ENCODE results near the gene ASB5.

GRCh38 chr4:176308441-176308840 is 39.4 kb upstream of the ASB5 start:
- no peak for TF ChIP-seq TAF1 (IDR thresholded peaks at IDR 0.05; ENCODE audit: borderline replicate concordance, insufficient read depth, low read length)
- TF ChIP-seq, protein P1, sequence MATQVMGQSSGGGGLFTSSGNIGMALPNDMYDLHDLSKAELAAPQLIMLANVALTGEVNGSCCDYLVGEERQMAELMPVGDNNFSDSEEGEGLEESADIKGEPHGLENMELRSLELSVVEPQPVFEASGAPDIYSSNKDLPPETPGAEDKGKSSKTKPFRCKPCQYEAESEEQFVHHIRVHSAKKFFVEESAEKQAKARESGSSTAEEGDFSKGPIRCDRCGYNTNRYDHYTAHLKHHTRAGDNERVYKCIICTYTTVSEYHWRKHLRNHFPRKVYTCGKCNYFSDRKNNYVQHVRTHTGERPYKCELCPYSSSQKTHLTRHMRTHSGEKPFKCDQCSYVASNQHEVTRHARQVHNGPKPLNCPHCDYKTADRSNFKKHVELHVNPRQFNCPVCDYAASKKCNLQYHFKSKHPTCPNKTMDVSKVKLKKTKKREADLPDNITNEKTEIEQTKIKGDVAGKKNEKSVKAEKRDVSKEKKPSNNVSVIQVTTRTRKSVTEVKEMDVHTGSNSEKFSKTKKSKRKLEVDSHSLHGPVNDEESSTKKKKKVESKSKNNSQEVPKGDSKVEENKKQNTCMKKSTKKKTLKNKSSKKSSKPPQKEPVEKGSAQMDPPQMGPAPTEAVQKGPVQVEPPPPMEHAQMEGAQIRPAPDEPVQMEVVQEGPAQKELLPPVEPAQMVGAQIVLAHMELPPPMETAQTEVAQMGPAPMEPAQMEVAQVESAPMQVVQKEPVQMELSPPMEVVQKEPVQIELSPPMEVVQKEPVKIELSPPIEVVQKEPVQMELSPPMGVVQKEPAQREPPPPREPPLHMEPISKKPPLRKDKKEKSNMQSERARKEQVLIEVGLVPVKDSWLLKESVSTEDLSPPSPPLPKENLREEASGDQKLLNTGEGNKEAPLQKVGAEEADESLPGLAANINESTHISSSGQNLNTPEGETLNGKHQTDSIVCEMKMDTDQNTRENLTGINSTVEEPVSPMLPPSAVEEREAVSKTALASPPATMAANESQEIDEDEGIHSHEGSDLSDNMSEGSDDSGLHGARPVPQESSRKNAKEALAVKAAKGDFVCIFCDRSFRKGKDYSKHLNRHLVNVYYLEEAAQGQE (IDR thresholded peaks at IDR 0.05; ENCODE audit: insufficient read depth in 1 of 2, low read depth in 2 of 2, low read length in 2 of 2): no peak
